Measurements from ENCODE around the gene ABCB8. TPM values are rescaled to one million over a fixed set of nuclear protein-coding genes. Genes with fewer than 3 reads are reported as not detected.

ABCB8 gene
- total RNA-seq = 10 to 100 TPM; 22.9 to 35.2 (median 27.6) TPM

- 1% methylated on average over 38 to 53 of the region's 53 CpGs for WGBS, 2 donors
- intact Hi-C loops (cut with DNase I; ENCODE audit: low total_unique reads) = loop anchor here (5.0 kb wide), 1 partner anchor 84 kb away; no protein-coding TSS in a partner anchor
- DNase-seq (ENCODE audit: low spot score in 2 of 2) = peak; percentile 100
- TF ChIP-seq, protein P1, sequence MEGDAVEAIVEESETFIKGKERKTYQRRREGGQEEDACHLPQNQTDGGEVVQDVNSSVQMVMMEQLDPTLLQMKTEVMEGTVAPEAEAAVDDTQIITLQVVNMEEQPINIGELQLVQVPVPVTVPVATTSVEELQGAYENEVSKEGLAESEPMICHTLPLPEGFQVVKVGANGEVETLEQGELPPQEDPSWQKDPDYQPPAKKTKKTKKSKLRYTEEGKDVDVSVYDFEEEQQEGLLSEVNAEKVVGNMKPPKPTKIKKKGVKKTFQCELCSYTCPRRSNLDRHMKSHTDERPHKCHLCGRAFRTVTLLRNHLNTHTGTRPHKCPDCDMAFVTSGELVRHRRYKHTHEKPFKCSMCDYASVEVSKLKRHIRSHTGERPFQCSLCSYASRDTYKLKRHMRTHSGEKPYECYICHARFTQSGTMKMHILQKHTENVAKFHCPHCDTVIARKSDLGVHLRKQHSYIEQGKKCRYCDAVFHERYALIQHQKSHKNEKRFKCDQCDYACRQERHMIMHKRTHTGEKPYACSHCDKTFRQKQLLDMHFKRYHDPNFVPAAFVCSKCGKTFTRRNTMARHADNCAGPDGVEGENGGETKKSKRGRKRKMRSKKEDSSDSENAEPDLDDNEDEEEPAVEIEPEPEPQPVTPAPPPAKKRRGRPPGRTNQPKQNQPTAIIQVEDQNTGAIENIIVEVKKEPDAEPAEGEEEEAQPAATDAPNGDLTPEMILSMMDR (IDR thresholded peaks at IDR 0.05) = peak in 1 of 3 donors; percentile 10
- TF ChIP-seq POLR2A (IDR thresholded peaks at IDR 0.05) = no peak
- H3K4me3 ChIP-seq (ENCODE audit: low read depth, poor library complexity, severe bottlenecking) = peak within 1 kb of the TSS; percentile 51
These were observed at the start of gene ABCB8 for GRCh38 chr7:151028131-151028947. TSS of gene ABCB8 (plus strand) at chr7:151028450. CDS start at chr7:151028516, 66 bp downstream.

- no peak for TF ChIP-seq POLR2A (IDR thresholded peaks at IDR 0.05)
- TF ChIP-seq, protein P1 (IDR thresholded peaks at IDR 0.05) = no peak
- WGBS, 2 donors = 32 to 42% methylated on average over 7 of the region's 7 CpGs
- no peak overlapping the region for H3K4me3 ChIP-seq (ENCODE audit: low read depth, poor library complexity, severe bottlenecking)
- DNase-seq (ENCODE audit: low spot score in 2 of 2) = no peak
- intact Hi-C loops (cut with DNase I; ENCODE audit: low total_unique reads) = loop anchor here (10.0 kb wide), 1 partner anchor 75 kb away; no protein-coding TSS in a partner anchor
These were observed 48.4 kb upstream of the ABCB8 start for GRCh38 chr7:150979713-150980390.

DNA sequence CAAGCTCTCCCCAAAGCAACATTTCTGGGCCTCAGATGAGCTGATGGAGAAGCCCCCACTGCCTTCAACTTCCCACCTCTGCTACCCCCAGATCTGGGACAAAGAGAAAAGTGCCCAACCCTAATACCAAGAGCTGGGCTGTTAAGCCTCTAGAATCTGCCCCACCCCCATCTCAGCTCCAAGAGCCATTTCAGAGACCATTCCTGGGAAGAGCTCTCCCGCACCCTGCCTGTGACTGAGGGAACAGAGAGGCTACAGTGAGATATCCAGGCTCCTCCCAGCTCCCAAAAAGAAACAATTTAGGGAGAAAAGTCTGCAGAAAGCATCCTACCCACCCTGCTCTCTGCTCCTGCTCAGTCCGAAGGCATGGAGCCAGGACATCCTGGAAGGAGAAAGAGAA, 47.6 kb upstream of the ABCB8 start:
- DNase-seq (ENCODE audit: low spot score in 2 of 2) = no peak
- intact Hi-C loops (cut with DNase I; ENCODE audit: low total_unique reads) = loop anchor here (10.0 kb wide), 1 partner anchor 76 kb away; no protein-coding TSS in a partner anchor
- 37 to 46% methylated on average over 2 of the region's 2 CpGs for WGBS, 2 donors
- TF ChIP-seq, protein P1 (IDR thresholded peaks at IDR 0.05) = no peak
- no peak for TF ChIP-seq POLR2A (IDR thresholded peaks at IDR 0.05)
- H3K4me3 ChIP-seq (ENCODE audit: low read depth, poor library complexity, severe bottlenecking) = no peak overlapping the region

DNA sequence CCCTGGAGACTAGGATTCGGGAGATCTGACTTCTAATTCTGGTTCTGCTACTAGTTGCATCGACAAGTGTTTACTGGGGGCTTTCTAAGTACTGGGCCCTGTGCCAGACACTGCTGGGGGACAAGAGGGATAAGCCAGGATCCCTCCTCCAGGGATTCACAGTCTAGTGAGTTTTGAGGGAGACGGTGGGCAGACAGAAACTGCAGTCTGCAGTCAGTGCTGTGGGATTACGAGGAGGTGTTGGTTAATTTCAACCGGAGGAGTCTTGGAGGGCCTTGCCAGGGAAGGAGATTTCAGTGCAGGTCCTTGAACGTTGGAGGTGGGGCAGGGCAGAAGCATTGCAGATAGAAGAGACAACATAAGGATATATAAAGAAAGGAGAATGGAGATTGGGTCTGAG, 46.6 kb upstream of the ABCB8 start:
- no peak for TF ChIP-seq POLR2A (IDR thresholded peaks at IDR 0.05)
- no peak for DNase-seq (ENCODE audit: low spot score in 2 of 2)
- H3K4me3 ChIP-seq (ENCODE audit: low read depth, poor library complexity, severe bottlenecking) = no peak overlapping the region
- intact Hi-C loops (cut with DNase I; ENCODE audit: low total_unique reads) = loop anchor here (10.0 kb wide), 1 partner anchor 77 kb away; no protein-coding TSS in a partner anchor
- 61% methylated on average over 6 of the region's 6 CpGs for WGBS, 2 donors

DNA sequence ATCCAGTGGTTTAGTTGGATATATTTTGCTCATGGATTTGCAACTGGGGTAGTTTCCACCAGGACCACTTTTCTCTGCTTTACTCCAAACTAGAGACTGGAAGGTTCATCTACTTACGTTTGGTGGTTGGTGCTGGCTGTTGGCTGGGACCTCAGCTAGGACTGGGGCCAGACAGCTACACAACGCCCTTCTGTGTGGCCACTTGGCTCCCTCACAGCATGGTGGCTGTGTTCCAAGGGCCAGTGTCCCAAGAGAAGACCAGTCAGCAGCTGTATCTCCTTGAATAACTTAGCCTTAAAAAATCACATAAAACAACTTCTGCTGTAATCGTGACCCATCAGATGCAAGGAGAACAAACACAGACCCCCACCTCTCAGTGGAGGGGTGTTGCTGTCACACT, 45.9 kb upstream of the ABCB8 start:
- intact Hi-C loops (cut with DNase I; ENCODE audit: low total_unique reads) = loop anchor here (10.0 kb wide), 1 partner anchor 78 kb away; no protein-coding TSS in a partner anchor
- TF ChIP-seq, protein P1 (IDR thresholded peaks at IDR 0.05) = no peak
- no peak for TF ChIP-seq POLR2A (IDR thresholded peaks at IDR 0.05)
- 22 to 42% methylated on average over 3 of the region's 3 CpGs for WGBS, 2 donors
- no peak overlapping the region for H3K4me3 ChIP-seq (ENCODE audit: low read depth, poor library complexity, severe bottlenecking)
- no peak for DNase-seq (ENCODE audit: low spot score in 2 of 2)

DNA sequence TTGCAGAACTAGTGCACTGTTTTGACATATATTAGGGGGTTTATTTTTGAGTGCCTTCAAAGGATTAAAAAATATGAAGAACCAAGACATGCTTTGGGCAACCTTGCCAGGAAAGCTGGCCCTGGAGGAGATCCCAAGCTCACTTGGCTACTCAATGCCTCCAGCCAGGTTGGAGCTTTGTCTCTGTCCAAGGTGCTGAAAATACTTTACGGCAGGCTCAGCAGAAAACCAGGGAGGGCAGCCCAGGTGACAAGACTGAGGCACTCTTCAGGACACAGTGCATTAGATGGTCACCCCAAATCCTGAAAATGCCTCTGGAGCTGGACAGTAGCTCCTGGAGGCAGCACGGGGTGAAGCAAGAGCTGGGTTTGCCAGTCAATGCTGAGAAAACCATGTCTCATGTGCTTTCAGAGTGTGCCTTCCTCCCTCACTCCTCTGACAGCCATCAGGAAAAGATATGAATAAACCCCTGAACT, 44.3 kb upstream of the ABCB8 start:
- no peak overlapping the region for H3K4me3 ChIP-seq (ENCODE audit: low read depth, poor library complexity, severe bottlenecking)
- WGBS, 2 donors = 5 to 9% methylated on average over 2 of the region's 2 CpGs
- DNase-seq (ENCODE audit: low spot score in 2 of 2) = no peak
- intact Hi-C loops (cut with DNase I; ENCODE audit: low total_unique reads) = loop anchor here (10.0 kb wide), 1 partner anchor 79 kb away; no protein-coding TSS in a partner anchor
- TF ChIP-seq POLR2A (IDR thresholded peaks at IDR 0.05) = no peak
- TF ChIP-seq, protein P1 (IDR thresholded peaks at IDR 0.05) = no peak
